Smooth muscle cell (in vitro differentiated cells): ENCODE measurements around the gene MKX. TPM values are rescaled to one million over a fixed set of nuclear protein-coding genes. Genes with fewer than 3 reads are reported as not detected.

Experiments
- DNase-seq: peaks from one replicate; lab custom pipeline; 2025; ENCODE audit not compliant: unreplicated experiment; lab: John Stamatoyannopoulos, UW
- H2AFZ ChIP-seq: fragments of 200-600 bp; sonication (generic); 2 replicates; pipeline ENCODE4 v1.6.0; 2016; ENCODE audit warnings: antibody characterized with exemption, low read depth, mild to moderate bottlenecking
- H3F3A ChIP-seq: fragments of 200-600 bp; sonication (generic); 2 replicates; pipeline ENCODE4 v1.6.0; 2017; ENCODE audit warnings: antibody characterized with exemption, low read depth
- H3K27ac ChIP-seq: fragments of 200-600 bp; sonication (generic); 2 replicates; pipeline ENCODE4 v1.5.1; 2016; ENCODE audit warnings: low read depth, mild to moderate bottlenecking
- H3K27me3 ChIP-seq: fragments of 200-600 bp; sonication (generic); 2 replicates; pipeline ENCODE4 v1.6.1; 2016; ENCODE audit warnings: low read depth, mild to moderate bottlenecking
- H3K36me3 ChIP-seq: fragments of 200-600 bp; sonication (generic); 2 replicates; pipeline ENCODE4 v1.5.1; 2016; ENCODE audit warnings: low read depth
- H3K4me1 ChIP-seq: fragments of 200-600 bp; sonication (generic); 2 replicates; pipeline ENCODE4 v1.5.1; 2016; ENCODE audit warnings: low read depth
- H3K4me2 ChIP-seq: fragments of 200-600 bp; sonication (generic); 2 replicates; pipeline ENCODE4 v1.6.0; 2016; ENCODE audit warnings: mild to moderate bottlenecking
- H3K4me3 ChIP-seq: fragments of 200-600 bp; sonication (generic); 2 replicates; pipeline ENCODE4 v1.5.1; 2016; ENCODE audit warnings: mild to moderate bottlenecking
- H3K79me2 ChIP-seq: fragments of 200-600 bp; sonication (generic); 2 replicates; pipeline ENCODE4 v1.6.0; 2016; ENCODE audit warnings: low read depth, mild to moderate bottlenecking
- H3K9ac ChIP-seq: fragments of 200-600 bp; sonication (generic); 2 replicates; pipeline ENCODE4 v1.6.0; 2016; ENCODE audit warnings: low read depth
- H3K9me3 ChIP-seq: fragments of 200-600 bp; sonication (generic); replicated peaks from 2 replicates; pipeline ENCODE4 v1.5.1; 2016; ENCODE audit warnings: low read depth
- H4K20me1 ChIP-seq: fragments of 200-600 bp; sonication (generic); 2 replicates; pipeline ENCODE4 v1.6.0; 2016; ENCODE audit warnings: low read depth
- CTCF ChIP-seq: fragments of 200-600 bp; sonication (generic); IDR thresholded peaks from 2 replicates; pipeline ENCODE4 v1.5.1; 2017; ENCODE audit warnings: borderline replicate concordance, mild to moderate bottlenecking, antibody characterized with exemption; ENCODE audit not compliant: insufficient read depth, poor library complexity, severe bottlenecking
- WGBS: methylation state at CpG from one replicate; pipeline ENCODE4 v1.1.7; 2016; ENCODE audit warnings: low lambda C conversion rate; 5-methylcytosine and 5-hydroxymethylcytosine counted together
- polyA plus RNA-seq: library from polyadenylated mRNA; unstranded; fragments of >200 nt; fragmentation: Nextera tagmentation; extraction: Ambion mirVana; gene quantifications from 2 replicates; pipeline ENCODE4 v1.2.1, GENCODE V29; 2016
- total RNA-seq: library from RNA; depleted of rRNA; stranded (reverse); fragments of >200 nt; gene quantifications from 2 replicates; pipeline ENCODE4 v1.2.3, GENCODE V29; 2014

Gene MKX
- total and polyA plus RNA-seq, 2 experiments from 2014 or later, result 0.04 TPM; not detected in 1

GRCh38 chr10:27770181-27770580 lies 24.6 kb upstream of the MKX start:
- Histone ChIP-seq H3K9ac (no peak overlapping the region), H3K27ac (no peak overlapping the region), H4K20me1 (no peaks in the 10 kb centered on the region), H3K36me3 (no peaks in the 10 kb centered on the region), H3K4me2 (no peak overlapping the region), H3F3A (no peaks in the 10 kb centered on the region), H2AFZ (no peak overlapping the region), H3K4me3 (no peak overlapping the region), H3K79me2 (no peaks in the 10 kb centered on the region), H3K27me3 (peaks cover 2% of the 10 kb centered on the region), H3K9me3 (no peaks in the 10 kb centered on the region), H3K4me1 (peaks cover 10% of the 10 kb centered on the region)
- TF ChIP-seq CTCF, result no peak
- WGBS, result 79% methylated on average over 2 of the region's 2 CpGs
- no peak for DNase-seq

- DNase-seq, result no peak
Measured at GRCh38 chr10:27760867-27761266, 15.2 kb upstream of the MKX start.

GRCh38 chr10:27759483-27760272 lies 14.1 kb upstream of the MKX start:
- WGBS, result 80% methylated on average over 5 of the region's 5 CpGs
- H3K9ac ChIP-seq, result no peak overlapping the region

More at GRCh38 chr10:27760867-27761266, 15.2 kb upstream of the MKX start:
- H3K4me3 ChIP-seq, result no peak overlapping the region
- no peak overlapping the region for H3K4me2 ChIP-seq
- no peaks in the 10 kb centered on the region for H4K20me1 ChIP-seq
- no peaks in the 10 kb centered on the region for H3K79me2 ChIP-seq
- H3K27me3 ChIP-seq, result no peaks in the 10 kb centered on the region
- H3K9ac ChIP-seq, result no peak overlapping the region
- 83% methylated on average over 5 of the region's 5 CpGs for WGBS
- TF ChIP-seq CTCF, result no peak
- no peaks in the 10 kb centered on the region for H3K4me1 ChIP-seq
- no peaks in the 10 kb centered on the region for H3F3A ChIP-seq
- H2AFZ ChIP-seq, result no peak overlapping the region
- no peaks in the 10 kb centered on the region for H3K36me3 ChIP-seq
- no peak overlapping the region for H3K27ac ChIP-seq
- no peaks in the 10 kb centered on the region for H3K9me3 ChIP-seq

More at GRCh38 chr10:27759483-27760272, 14.1 kb upstream of the MKX start:
- Histone ChIP-seq H2AFZ (no peak overlapping the region), H3K27ac (no peak overlapping the region), H3K4me1 (no peaks in the 10 kb centered on the region), H3F3A (no peaks in the 10 kb centered on the region), H3K27me3 (no peaks in the 10 kb centered on the region), H3K4me3 (no peak overlapping the region), H3K36me3 (no peaks in the 10 kb centered on the region), H4K20me1 (no peaks in the 10 kb centered on the region), H3K79me2 (no peaks in the 10 kb centered on the region), H3K4me2 (no peak overlapping the region), H3K9me3 (no peaks in the 10 kb centered on the region)
- no peak for DNase-seq
- no peak for TF ChIP-seq CTCF
